Measurements from ENCODE around the gene CEP72. TPM values are rescaled to one million over a fixed set of nuclear protein-coding genes. Genes with fewer than 3 reads are reported as not detected.

The CEP72 gene
- total and polyA plus RNA-seq, 4 donors = 1.3 to 5.9 (median 2.6) TPM

DNA sequence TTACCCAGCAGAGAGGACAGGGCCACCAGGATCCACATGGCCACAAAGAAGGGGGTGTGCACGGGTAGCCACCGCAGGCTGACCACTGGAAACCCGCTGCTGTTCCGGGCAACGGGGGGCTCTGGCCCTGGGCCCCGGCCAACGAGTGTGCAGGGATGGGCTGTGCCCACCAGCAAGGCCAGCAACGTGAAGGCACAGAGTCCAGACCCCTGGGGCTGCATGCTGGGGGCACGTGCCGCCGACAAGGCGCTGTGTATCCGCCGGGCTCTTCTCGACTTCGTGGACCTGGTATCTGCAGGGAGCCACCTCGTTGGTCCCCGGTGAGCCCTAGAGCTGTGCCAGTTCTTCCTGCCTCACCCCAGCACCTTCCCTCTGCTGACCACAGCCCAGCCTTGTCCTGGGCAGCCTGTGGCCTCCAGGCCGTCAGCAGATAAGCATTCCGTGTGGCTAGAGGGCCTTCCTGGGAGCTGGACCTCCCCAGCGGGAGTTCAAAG lies 42.2 kb upstream of the CEP72 start (continued):
- TF ChIP-seq, protein P1, sequence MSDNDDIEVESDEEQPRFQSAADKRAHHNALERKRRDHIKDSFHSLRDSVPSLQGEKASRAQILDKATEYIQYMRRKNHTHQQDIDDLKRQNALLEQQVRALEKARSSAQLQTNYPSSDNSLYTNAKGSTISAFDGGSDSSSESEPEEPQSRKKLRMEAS (IDR thresholded peaks at IDR 0.05) = no peak
- TF ChIP-seq, protein P2, sequence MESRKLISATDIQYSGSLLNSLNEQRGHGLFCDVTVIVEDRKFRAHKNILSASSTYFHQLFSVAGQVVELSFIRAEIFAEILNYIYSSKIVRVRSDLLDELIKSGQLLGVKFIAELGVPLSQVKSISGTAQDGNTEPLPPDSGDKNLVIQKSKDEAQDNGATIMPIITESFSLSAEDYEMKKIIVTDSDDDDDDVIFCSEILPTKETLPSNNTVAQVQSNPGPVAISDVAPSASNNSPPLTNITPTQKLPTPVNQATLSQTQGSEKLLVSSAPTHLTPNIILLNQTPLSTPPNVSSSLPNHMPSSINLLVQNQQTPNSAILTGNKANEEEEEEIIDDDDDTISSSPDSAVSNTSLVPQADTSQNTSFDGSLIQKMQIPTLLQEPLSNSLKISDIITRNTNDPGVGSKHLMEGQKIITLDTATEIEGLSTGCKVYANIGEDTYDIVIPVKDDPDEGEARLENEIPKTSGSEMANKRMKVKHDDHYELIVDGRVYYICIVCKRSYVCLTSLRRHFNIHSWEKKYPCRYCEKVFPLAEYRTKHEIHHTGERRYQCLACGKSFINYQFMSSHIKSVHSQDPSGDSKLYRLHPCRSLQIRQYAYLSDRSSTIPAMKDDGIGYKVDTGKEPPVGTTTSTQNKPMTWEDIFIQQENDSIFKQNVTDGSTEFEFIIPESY (IDR thresholded peaks at IDR 0.05) = no peak
- no peak for TF ChIP-seq HNF4A (conservative IDR thresholded peaks at IDR 0.05)

DNA sequence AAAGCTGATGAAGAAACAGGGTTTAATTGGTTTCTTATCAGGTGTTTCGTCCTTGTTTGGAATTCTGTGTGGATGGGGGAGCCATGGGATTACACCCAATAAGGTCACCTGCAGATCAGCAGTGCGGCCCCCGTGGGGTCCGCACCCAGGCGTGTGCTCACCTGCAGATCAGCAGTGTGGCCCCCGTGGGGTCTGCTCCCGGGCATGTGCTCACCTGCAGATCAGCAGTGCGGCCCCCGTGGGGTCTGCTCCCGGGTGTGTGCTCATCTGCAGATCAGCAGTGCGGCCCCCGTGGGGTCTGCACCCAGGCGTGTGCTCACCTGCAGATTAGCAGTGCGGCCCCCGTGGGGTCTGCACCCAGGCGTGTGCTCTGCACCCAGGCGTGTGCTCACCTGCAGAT lies 41.7 kb upstream of the CEP72 start:
- no peak overlapping the region for H3K27ac ChIP-seq (ENCODE audit: low read depth in 1 of 2, low read length in 2 of 2)
- no peak for DNase-seq (ENCODE audit: low spot score)

DNA sequence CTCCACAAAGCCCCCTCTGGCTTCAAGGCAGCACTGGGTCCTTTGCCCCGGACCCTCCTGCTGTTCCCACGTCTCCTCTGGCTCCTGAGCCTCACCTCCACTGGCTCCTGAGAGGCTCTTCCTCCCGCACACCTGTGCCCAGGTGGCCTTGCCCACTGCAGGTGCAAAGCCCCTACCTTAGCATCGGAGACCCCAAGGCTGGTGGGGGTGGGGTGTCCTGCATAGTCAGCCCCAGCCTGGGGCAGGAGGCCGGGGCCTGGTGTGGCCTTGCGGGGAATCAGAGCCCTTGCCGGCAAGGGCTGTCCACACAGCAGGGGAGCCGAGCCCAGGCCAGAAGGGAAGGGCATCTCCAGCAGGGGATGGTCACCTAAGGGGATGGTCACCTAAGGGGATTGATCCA lies 41.3 kb upstream of the CEP72 start:
- H3K4me3 ChIP-seq (ENCODE audit: low read depth in 1 of 3, low read length in 3 of 3) = no peak overlapping the region
- no peak overlapping the region for H3K27ac ChIP-seq (ENCODE audit: low read depth in 1 of 2, low read length in 2 of 2)
- H3K36me3 ChIP-seq (ENCODE audit: control insufficient read depth in 4 of 4, insufficient read depth in 3 of 4, low read depth in 1 of 4, low read length in 3 of 4) = no peaks in the 10 kb centered on the region
- WGBS = 77% methylated on average over 8 of the region's 8 CpGs
- no peak for DNase-seq (ENCODE audit: low spot score)
- peaks cover 1 to 19% (median 5%) of the 10 kb centered on the region in 4 donors for H3K9me3 ChIP-seq (ENCODE audit: control insufficient read depth in 4 of 4, low read length in 3 of 4)
- no peak overlapping the region for H3K9ac ChIP-seq (ENCODE audit: low read depth in 1 of 2, low read length in 2 of 2)
- H3K27me3 ChIP-seq (ENCODE audit: control insufficient read depth in 4 of 4, insufficient read depth in 4 of 4, low read length in 3 of 4) = peaks cover 0 to 7% (median 3%) of the 10 kb centered on the region in 4 donors
- H3K4me1 ChIP-seq (ENCODE audit: control insufficient read depth in 4 of 4, insufficient read depth in 4 of 4, low read length in 3 of 4) = no peaks in the 10 kb centered on the region
- TF ChIP-seq, protein P3, sequence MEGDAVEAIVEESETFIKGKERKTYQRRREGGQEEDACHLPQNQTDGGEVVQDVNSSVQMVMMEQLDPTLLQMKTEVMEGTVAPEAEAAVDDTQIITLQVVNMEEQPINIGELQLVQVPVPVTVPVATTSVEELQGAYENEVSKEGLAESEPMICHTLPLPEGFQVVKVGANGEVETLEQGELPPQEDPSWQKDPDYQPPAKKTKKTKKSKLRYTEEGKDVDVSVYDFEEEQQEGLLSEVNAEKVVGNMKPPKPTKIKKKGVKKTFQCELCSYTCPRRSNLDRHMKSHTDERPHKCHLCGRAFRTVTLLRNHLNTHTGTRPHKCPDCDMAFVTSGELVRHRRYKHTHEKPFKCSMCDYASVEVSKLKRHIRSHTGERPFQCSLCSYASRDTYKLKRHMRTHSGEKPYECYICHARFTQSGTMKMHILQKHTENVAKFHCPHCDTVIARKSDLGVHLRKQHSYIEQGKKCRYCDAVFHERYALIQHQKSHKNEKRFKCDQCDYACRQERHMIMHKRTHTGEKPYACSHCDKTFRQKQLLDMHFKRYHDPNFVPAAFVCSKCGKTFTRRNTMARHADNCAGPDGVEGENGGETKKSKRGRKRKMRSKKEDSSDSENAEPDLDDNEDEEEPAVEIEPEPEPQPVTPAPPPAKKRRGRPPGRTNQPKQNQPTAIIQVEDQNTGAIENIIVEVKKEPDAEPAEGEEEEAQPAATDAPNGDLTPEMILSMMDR (IDR thresholded peaks at IDR 0.05; ENCODE audit: low read depth, low read length, missing input control) = no peak
- TF ChIP-seq, protein P4, sequence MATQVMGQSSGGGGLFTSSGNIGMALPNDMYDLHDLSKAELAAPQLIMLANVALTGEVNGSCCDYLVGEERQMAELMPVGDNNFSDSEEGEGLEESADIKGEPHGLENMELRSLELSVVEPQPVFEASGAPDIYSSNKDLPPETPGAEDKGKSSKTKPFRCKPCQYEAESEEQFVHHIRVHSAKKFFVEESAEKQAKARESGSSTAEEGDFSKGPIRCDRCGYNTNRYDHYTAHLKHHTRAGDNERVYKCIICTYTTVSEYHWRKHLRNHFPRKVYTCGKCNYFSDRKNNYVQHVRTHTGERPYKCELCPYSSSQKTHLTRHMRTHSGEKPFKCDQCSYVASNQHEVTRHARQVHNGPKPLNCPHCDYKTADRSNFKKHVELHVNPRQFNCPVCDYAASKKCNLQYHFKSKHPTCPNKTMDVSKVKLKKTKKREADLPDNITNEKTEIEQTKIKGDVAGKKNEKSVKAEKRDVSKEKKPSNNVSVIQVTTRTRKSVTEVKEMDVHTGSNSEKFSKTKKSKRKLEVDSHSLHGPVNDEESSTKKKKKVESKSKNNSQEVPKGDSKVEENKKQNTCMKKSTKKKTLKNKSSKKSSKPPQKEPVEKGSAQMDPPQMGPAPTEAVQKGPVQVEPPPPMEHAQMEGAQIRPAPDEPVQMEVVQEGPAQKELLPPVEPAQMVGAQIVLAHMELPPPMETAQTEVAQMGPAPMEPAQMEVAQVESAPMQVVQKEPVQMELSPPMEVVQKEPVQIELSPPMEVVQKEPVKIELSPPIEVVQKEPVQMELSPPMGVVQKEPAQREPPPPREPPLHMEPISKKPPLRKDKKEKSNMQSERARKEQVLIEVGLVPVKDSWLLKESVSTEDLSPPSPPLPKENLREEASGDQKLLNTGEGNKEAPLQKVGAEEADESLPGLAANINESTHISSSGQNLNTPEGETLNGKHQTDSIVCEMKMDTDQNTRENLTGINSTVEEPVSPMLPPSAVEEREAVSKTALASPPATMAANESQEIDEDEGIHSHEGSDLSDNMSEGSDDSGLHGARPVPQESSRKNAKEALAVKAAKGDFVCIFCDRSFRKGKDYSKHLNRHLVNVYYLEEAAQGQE (IDR thresholded peaks at IDR 0.05) = no peak
- TF ChIP-seq, protein P2 (IDR thresholded peaks at IDR 0.05) = no peak

More for the DNA sequence above, 41.7 kb upstream of the CEP72 start:
- H3K9ac ChIP-seq (ENCODE audit: low read depth in 1 of 2, low read length in 2 of 2) = no peak overlapping the region
- H3K27me3 ChIP-seq (ENCODE audit: control insufficient read depth in 4 of 4, insufficient read depth in 4 of 4, low read length in 3 of 4) = peaks cover 0 to 7% (median 3%) of the 10 kb centered on the region in 4 donors
- H3K9me3 ChIP-seq (ENCODE audit: control insufficient read depth in 4 of 4, low read length in 3 of 4) = peaks cover 0 to 15% (median 1%) of the 10 kb centered on the region in 4 donors
- H3K4me3 ChIP-seq (ENCODE audit: low read depth in 1 of 3, low read length in 3 of 3) = no peak overlapping the region
- H3K4me1 ChIP-seq (ENCODE audit: control insufficient read depth in 4 of 4, insufficient read depth in 4 of 4, low read length in 3 of 4) = no peaks in the 10 kb centered on the region
- H3K36me3 ChIP-seq (ENCODE audit: control insufficient read depth in 4 of 4, insufficient read depth in 3 of 4, low read depth in 1 of 4, low read length in 3 of 4) = no peaks in the 10 kb centered on the region
- 83% methylated on average over 17 of the region's 17 CpGs for WGBS
- TF ChIP-seq SP1 (IDR thresholded peaks at IDR 0.05) = no peak
- TF ChIP-seq HNF4G (IDR thresholded peaks at IDR 0.05) = no peak
- TF ChIP-seq FOXA2 (IDR thresholded peaks at IDR 0.05) = no peak
- TF ChIP-seq JUND (IDR thresholded peaks at IDR 0.05) = no peak
- no peak for TF ChIP-seq RXRA (IDR thresholded peaks at IDR 0.05)
- no peak for TF ChIP-seq YY1 (IDR thresholded peaks at IDR 0.05)
- TF ChIP-seq, protein P3 (IDR thresholded peaks at IDR 0.05; ENCODE audit: low read depth, low read length, missing input control) = no peak
- TF ChIP-seq TAF1 (conservative IDR thresholded peaks at IDR 0.05) = no peak
- TF ChIP-seq FOXA1 (IDR thresholded peaks at IDR 0.05) = no peak
- TF ChIP-seq, protein P5, sequence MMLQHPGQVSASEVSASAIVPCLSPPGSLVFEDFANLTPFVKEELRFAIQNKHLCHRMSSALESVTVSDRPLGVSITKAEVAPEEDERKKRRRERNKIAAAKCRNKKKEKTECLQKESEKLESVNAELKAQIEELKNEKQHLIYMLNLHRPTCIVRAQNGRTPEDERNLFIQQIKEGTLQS (IDR thresholded peaks at IDR 0.05) = no peak
- TF ChIP-seq HNF4A (conservative IDR thresholded peaks at IDR 0.05) = no peak
- no peak for TF ChIP-seq EGR1 (IDR thresholded peaks at IDR 0.05; ENCODE audit: low read depth in 2 of 2)
- TF ChIP-seq, protein P2 (IDR thresholded peaks at IDR 0.05) = no peak
- TF ChIP-seq GABPA (IDR thresholded peaks at IDR 0.05 in 1 of 2, conservative IDR thresholded peaks at IDR 0.05 in 1 of 2) = no peak
